ENCODE data around the gene MIER2.

DNA sequence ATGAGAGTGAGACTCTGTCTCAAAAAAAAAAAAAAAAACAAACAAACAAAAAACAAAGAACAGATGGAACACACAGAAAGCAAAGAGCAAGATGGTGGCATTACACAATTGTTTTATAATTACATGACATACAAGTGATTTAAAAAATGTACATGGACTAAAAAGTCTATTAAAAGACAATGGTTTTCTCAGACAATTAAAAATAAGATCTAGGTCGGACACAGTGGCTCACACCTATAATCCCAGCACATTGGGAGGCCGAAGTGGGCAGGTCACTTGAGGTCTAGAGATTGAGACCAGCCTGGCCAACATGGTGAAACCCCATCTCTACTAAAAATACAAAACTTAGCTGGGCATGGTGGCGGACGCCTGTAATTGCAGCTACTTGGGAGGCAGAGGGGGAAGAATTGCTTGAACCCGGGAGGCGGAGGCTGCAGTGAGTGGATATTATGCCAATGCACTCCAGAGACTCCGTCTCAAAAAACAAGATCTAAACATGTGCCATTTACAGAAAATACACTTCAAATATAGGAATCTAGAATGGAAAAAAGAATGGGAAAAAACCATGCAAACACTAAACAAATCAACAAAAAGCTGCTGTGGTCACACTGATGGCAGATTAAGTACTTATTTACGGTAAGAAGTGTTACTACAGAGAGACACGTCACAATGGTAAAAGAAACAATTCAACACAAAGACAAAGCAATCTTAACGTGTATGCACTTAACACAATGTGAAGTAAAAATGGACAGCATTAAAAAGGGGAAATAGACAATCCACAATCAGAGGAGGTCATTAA lies 26.7 kb downstream of the MIER2 start:
- TF ChIP-seq, protein P1, sequence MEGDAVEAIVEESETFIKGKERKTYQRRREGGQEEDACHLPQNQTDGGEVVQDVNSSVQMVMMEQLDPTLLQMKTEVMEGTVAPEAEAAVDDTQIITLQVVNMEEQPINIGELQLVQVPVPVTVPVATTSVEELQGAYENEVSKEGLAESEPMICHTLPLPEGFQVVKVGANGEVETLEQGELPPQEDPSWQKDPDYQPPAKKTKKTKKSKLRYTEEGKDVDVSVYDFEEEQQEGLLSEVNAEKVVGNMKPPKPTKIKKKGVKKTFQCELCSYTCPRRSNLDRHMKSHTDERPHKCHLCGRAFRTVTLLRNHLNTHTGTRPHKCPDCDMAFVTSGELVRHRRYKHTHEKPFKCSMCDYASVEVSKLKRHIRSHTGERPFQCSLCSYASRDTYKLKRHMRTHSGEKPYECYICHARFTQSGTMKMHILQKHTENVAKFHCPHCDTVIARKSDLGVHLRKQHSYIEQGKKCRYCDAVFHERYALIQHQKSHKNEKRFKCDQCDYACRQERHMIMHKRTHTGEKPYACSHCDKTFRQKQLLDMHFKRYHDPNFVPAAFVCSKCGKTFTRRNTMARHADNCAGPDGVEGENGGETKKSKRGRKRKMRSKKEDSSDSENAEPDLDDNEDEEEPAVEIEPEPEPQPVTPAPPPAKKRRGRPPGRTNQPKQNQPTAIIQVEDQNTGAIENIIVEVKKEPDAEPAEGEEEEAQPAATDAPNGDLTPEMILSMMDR (IDR thresholded peaks at IDR 0.05): no peak
- no peak for TF ChIP-seq POLR2A (IDR thresholded peaks at IDR 0.05)

All from body of pancreas (tissue), 4 donors.